HepG2 (cell line): ENCODE results near the gene FBXW8. TPM values are rescaled to one million over a fixed set of nuclear protein-coding genes. Genes with fewer than 3 reads are reported as not detected.

ENCODE experiments used
- DMTF1 ChIP-seq: sonication (generic); formaldehyde crosslinking; IDR thresholded peaks from 2 replicates; pipeline ENCODE4 v1.4.0; 2020; ENCODE audit warnings: mild to moderate bottlenecking, missing genetic modification reagents
- ELF4 ChIP-seq: sonication (generic); formaldehyde crosslinking; IDR thresholded peaks from 2 replicates; pipeline ENCODE4 v1.5.0; 2020; ENCODE audit warnings: missing genetic modification reagents, mild to moderate bottlenecking, moderate library complexity, borderline replicate concordance
- GLI4 ChIP-seq: sonication (generic); formaldehyde crosslinking; IDR thresholded peaks from 2 replicates; pipeline ENCODE4 v1.5.1; 2020; ENCODE audit warnings: missing genetic modification reagents, mild to moderate bottlenecking, moderate library complexity, borderline replicate concordance
- HIVEP1 ChIP-seq: sonication (generic); formaldehyde crosslinking; IDR thresholded peaks from 2 replicates; pipeline ENCODE4 v1.4.0; 2020; ENCODE audit warnings: mild to moderate bottlenecking, missing genetic modification reagents
- IKZF1 ChIP-seq: fragments of 450-650 bp; IDR thresholded peaks from 2 replicates; pipeline ENCODE4 v1.7.1; 2016
- KAT2B ChIP-seq: fragments of 150-350 bp; IDR thresholded peaks from 2 replicates; pipeline ENCODE4 v1.6.1; 2014; ENCODE audit warnings: low read depth, low read length, borderline replicate concordance
- KDM5A ChIP-seq: fragments of 200-600 bp; sonication (generic); IDR thresholded peaks from 2 replicates; pipeline ENCODE4 v1.7.0; 2018; ENCODE audit warnings: antibody characterized with exemption, mild to moderate bottlenecking, low read length, borderline replicate concordance
- KLF13 ChIP-seq: sonication (generic); formaldehyde crosslinking; IDR thresholded peaks from 2 replicates; pipeline ENCODE4 v1.4.0; 2020; ENCODE audit warnings: mild to moderate bottlenecking, missing genetic modification reagents
- MEF2D ChIP-seq: sonication (generic); formaldehyde crosslinking; IDR thresholded peaks from 2 replicates; pipeline ENCODE4 v1.5.1; 2020; ENCODE audit warnings: mild to moderate bottlenecking, missing genetic modification reagents
- MYPOP ChIP-seq: sonication (generic); formaldehyde crosslinking; IDR thresholded peaks from 2 replicates; pipeline ENCODE4 v1.8.1; 2023; ENCODE audit warnings: mild to moderate bottlenecking, moderate library complexity, missing genetic modification reagents
- NBN ChIP-seq: fragments of 450-650 bp; conservative IDR thresholded peaks from 2 replicates; pipeline ENCODE4 v1.6.1; 2017
- NFRKB ChIP-seq: fragments of 450-650 bp; IDR thresholded peaks from 2 replicates; pipeline ENCODE4 v1.6.1; 2017
- NFYB ChIP-seq: sonication (generic); formaldehyde crosslinking; IDR thresholded peaks from 2 replicates; pipeline ENCODE4 v1.4.0; 2020; ENCODE audit warnings: missing genetic modification reagents
- POGZ ChIP-seq: sonication (generic); formaldehyde crosslinking; IDR thresholded peaks from 2 replicates; pipeline ENCODE4 v1.4.0; 2020; ENCODE audit warnings: mild to moderate bottlenecking, missing genetic modification reagents
- SIN3A ChIP-seq: IDR thresholded peaks from 2 replicates; pipeline ENCODE4 v1.6.1; 2011; ENCODE audit warnings: low read depth, mild to moderate bottlenecking, control low read depth, low read length, borderline replicate concordance
- SMC3 ChIP-seq: IDR thresholded peaks from 2 replicates; pipeline ENCODE4 v1.6.1; 2011; ENCODE audit warnings: low read length, improper control_type of control experiment
- TFE3 ChIP-seq: IDR thresholded peaks from 2 replicates; pipeline ENCODE4 v1.6.1; 2016
- TRAFD1 ChIP-seq: sonication (generic); formaldehyde crosslinking; IDR thresholded peaks from 2 replicates; pipeline ENCODE4 v1.5.1; 2020; ENCODE audit warnings: missing genetic modification reagents, mild to moderate bottlenecking, borderline replicate concordance
- ZBTB38 ChIP-seq: sonication (generic); formaldehyde crosslinking; IDR thresholded peaks from 2 replicates; pipeline ENCODE4 v1.5.1; 2020; ENCODE audit warnings: mild to moderate bottlenecking, missing genetic modification reagents
- ZNF225 ChIP-seq: sonication (generic); formaldehyde crosslinking; IDR thresholded peaks from 2 replicates; pipeline ENCODE4 v1.4.0; 2020; ENCODE audit warnings: mild to moderate bottlenecking, missing genetic modification reagents
- ZNF232 ChIP-seq: sonication (generic); formaldehyde crosslinking; IDR thresholded peaks from 2 replicates; pipeline ENCODE4 v1.4.0; 2020; ENCODE audit warnings: missing genetic modification reagents, borderline replicate concordance
- ZNF235 ChIP-seq: sonication (generic); formaldehyde crosslinking; IDR thresholded peaks from 2 replicates; pipeline ENCODE4 v1.8.1; 2023; ENCODE audit warnings: mild to moderate bottlenecking, missing genetic modification reagents, borderline replicate concordance
- ZNF282 ChIP-seq: fragments of 450-650 bp; IDR thresholded peaks from 2 replicates; pipeline ENCODE4 v1.6.1; 2018; ENCODE audit not compliant: partially characterized antibody
- ZNF562 ChIP-seq: sonication (generic); formaldehyde crosslinking; IDR thresholded peaks from 2 replicates; pipeline ENCODE4 v1.8.0; 2022; ENCODE audit warnings: missing genetic modification reagents, borderline replicate concordance
- ZNF576 ChIP-seq: sonication (generic); formaldehyde crosslinking; IDR thresholded peaks from 2 replicates; pipeline ENCODE4 v1.4.0; 2020; ENCODE audit warnings: mild to moderate bottlenecking, missing genetic modification reagents
- polyA plus RNA-seq, 8 experiments: library from polyadenylated mRNA; depleted of rRNA in 3 of 8; stranded (reverse) in 7 of 8; unstranded in 1 of 8; fragments of >200 nt; fragmentation: Illumina TruSeq in 4 of 8; extraction: Trizol in 4 of 8; gene quantifications; 2 replicates each; pipeline versions ENCODE4 v1.2.1 to v1.2.3, GENCODE V29; 2011 to 2016; ENCODE audit warnings: low read depth in 4 of 8, missing spikeins in 1 of 8, mixed read lengths in 1 of 8; ENCODE audit not compliant: insufficient read depth in 1 of 8
- total RNA-seq, 5 experiments: library from RNA; depleted of rRNA; stranded (reverse); fragments of >200 nt; fragmentation: Illumina TruSeq; extraction: Trizol; gene quantifications; 2 replicates each; pipeline ENCODE4 v1.2.3, GENCODE V29; 2016; ENCODE audit warnings: low read depth in 1 of 5

Gene FBXW8
- total and polyA plus RNA-seq, 2 of the 13 experiments (the other 11 are each of a cell fraction or from before 2014, with no cell fraction given): 5.1 to 5.9 TPM

GRCh38 chr12:117047810-117048584, 137.2 kb downstream of the FBXW8 start (continued):
- TF ChIP-seq TFE3 (peak; percentile 84), ZNF232 (peak; percentile 42; the same call in 1 of the 2 replicates), SIN3A (no peak), MYPOP (CRISPR knock-in tag) (no peak), NBN (no peak), NFYB (no peak), HIVEP1 (CRISPR knock-in tag) (peak; percentile 79), KLF13 (CRISPR knock-in tag) (no peak), SMC3 (no peak), ELF4 (CRISPR knock-in tag) (no peak), MEF2D (CRISPR knock-in tag) (peak; percentile 100), ZNF225 (no peak), POGZ (CRISPR knock-in tag) (no peak), NFRKB (no peak), ZNF576 (CRISPR knock-in tag) (no peak), DMTF1 (CRISPR knock-in tag) (no peak), ZBTB38 (CRISPR knock-in tag) (0 out of 2 replicates have a peak, but pooled peaks have one; percentile 60), ZNF562 (no peak), ZNF282 (no peak), KDM5A (no peak), TRAFD1 (CRISPR knock-in tag) (no peak; the same call in 1 of the 2 replicates), ZNF235 (CRISPR knock-in tag) (no peak), KAT2B (no peak), IKZF1 (no peak), GLI4 (CRISPR knock-in tag) (no peak)
